ENCODE measurements around the gene NOP16. TPM values are rescaled to one million over a fixed set of nuclear protein-coding genes. Genes with fewer than 3 reads are reported as not detected.
A peak's percentile ranks its signal among the peaks of the same experiment; 100 is the strongest.

Gene NOP16, protein sequence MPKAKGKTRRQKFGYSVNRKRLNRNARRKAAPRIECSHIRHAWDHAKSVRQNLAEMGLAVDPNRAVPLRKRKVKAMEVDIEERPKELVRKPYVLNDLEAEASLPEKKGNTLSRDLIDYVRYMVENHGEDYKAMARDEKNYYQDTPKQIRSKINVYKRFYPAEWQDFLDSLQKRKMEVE
- 206 TPM for polyA plus RNA-seq (2012; ENCODE audit: insufficient read depth, insufficient read length, low read depth)

DNA sequence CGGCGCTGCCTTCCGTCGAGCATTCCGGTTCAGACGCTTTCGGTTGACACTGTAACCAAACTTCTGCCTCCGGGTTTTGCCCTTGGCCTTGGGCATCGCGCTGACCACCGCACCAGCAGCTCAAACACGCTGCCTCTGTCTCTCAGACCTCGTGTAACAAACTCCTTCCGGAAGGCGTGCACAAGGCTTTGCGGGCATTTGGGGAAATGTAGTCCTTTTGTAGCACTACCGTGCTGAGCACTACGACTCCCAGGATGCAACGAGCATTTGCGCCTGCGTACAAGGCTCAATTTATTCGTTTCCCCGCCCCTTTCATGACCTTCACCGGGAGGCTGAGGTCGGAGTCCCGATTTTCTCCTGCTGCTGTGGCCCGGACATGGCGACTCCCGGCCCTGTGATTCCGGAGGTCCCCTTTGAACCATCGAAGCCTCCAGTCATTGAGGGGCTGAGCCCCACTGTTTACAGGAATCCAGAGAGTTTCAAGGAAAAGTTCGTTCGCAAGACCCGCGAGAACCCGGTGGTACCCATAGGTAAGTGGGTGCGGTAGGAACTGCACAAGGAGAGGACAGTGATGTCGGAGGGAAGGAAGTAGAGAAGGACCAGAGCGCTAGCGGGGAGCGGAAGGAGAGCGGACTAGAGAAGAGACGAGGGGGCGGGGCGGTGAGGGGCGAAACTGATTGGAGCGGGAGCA, at the start of gene NOP16, which contains the start of gene HIGD2A:
TSS of gene NOP16 (minus strand) at position 155 of the 691 bp plus-strand sequence. CDS start at position 96, 59 bp downstream.
TSS of gene HIGD2A (plus strand) at position 308 of the 691 bp plus-strand sequence. CDS start at position 377, 69 bp downstream.
- peak; percentile 100 for DNase-seq
- Histone ChIP-seq H3K27me3 (no peaks in the 10 kb centered on the region), H3K36me3 (peaks cover 67% of the 10 kb centered on the region), H3K9me3 (no peaks in the 10 kb centered on the region), H3K4me3 (ENCODE audit: low read depth, low read length) (peak within 1 kb of the TSS; percentile 100), H3K4me1 (no peaks in the 10 kb centered on the region)
- TF ChIP-seq, protein P1, sequence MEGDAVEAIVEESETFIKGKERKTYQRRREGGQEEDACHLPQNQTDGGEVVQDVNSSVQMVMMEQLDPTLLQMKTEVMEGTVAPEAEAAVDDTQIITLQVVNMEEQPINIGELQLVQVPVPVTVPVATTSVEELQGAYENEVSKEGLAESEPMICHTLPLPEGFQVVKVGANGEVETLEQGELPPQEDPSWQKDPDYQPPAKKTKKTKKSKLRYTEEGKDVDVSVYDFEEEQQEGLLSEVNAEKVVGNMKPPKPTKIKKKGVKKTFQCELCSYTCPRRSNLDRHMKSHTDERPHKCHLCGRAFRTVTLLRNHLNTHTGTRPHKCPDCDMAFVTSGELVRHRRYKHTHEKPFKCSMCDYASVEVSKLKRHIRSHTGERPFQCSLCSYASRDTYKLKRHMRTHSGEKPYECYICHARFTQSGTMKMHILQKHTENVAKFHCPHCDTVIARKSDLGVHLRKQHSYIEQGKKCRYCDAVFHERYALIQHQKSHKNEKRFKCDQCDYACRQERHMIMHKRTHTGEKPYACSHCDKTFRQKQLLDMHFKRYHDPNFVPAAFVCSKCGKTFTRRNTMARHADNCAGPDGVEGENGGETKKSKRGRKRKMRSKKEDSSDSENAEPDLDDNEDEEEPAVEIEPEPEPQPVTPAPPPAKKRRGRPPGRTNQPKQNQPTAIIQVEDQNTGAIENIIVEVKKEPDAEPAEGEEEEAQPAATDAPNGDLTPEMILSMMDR (IDR thresholded peaks at IDR 0.05; ENCODE audit: low read depth, low read length) = no peak

DNA sequence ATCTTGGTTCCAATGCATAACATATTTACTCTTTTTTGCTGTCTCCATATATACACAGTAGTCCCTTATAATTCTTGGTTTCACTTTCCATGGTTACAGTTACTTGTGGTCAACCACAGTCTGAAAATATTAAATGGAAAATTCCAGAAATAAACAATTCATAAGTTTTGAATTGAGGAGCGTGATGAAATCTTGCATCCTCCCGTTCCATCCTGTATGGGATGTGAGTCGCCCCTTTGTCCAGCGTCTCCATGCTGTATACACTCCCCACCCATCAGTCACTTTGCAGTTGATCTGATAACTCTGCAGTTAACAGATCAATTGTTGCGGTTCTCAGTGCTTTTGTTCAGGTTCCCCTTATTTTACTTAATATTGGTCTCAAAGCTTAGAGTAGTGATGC, 48.3 kb upstream of the NOP16 start:
- Histone ChIP-seq H3K4me3 (ENCODE audit: low read depth, low read length) (peak overlapping the region; percentile 29), H3K4me1 (no peaks in the 10 kb centered on the region), H3K9me3 (no peaks in the 10 kb centered on the region), H3K27me3 (no peaks in the 10 kb centered on the region), H3K36me3 (no peaks in the 10 kb centered on the region)
- DNase-seq = no peak
- TF ChIP-seq, protein P1 (IDR thresholded peaks at IDR 0.05; ENCODE audit: low read depth, low read length) = no peak

DNA sequence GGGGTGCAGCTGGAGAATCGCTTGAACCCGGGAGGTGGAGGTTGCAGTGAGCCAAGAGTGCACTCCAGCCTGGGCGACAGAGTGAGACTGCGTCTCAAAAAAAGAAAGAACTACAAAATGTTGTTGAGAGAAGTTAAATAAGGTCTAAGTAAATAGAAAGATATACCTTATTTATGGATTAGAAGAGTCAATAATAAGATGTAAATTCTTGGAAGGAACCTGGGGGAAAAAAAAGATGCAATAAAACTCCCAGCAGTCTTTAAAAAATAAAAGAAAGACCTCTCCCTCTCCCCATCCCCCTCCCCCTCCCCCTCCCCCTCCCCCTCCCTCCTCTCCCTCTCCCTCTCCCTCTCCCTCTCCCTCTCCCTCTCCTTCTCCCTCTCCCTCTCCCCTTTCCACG, 44.3 kb upstream of the NOP16 start:
- DNase-seq = no peak
- H3K4me1 ChIP-seq = no peaks in the 10 kb centered on the region
- TF ChIP-seq, protein P1 (IDR thresholded peaks at IDR 0.05; ENCODE audit: low read depth, low read length) = no peak
- no peaks in the 10 kb centered on the region for H3K36me3 ChIP-seq
- no peak overlapping the region for H3K4me3 ChIP-seq (ENCODE audit: low read depth, low read length)
- H3K27me3 ChIP-seq = no peaks in the 10 kb centered on the region
- no peaks in the 10 kb centered on the region for H3K9me3 ChIP-seq

DNA sequence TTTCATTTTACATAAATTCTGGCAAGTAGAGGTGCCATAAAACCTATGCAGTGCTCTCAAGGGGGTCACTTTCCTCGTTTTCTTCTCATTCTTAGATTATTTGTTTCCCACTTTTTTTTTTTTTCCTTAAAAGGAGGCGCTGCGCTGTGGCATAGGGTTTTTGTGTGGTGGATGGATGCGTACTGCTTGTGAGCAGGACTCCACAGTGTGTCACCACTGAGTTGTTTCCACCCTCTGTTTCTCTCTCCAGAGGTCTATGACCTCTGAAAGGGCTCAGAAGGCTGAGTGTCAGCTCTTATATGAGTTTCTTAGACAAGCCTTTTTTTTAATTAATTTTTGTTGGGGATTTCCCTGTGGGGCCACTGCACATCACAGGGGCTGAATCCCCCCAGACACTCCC, 41.6 kb upstream of the NOP16 start:
- no peaks in the 10 kb centered on the region for H3K9me3 ChIP-seq
- H3K36me3 ChIP-seq = no peaks in the 10 kb centered on the region
- TF ChIP-seq, protein P1 (IDR thresholded peaks at IDR 0.05; ENCODE audit: low read depth, low read length) = peak; percentile 22; the same call in 1 of the 2 replicates
- no peak for DNase-seq
- H3K4me1 ChIP-seq = no peaks in the 10 kb centered on the region
- no peak overlapping the region for H3K4me3 ChIP-seq (ENCODE audit: low read depth, low read length)
- no peaks in the 10 kb centered on the region for H3K27me3 ChIP-seq

DNA sequence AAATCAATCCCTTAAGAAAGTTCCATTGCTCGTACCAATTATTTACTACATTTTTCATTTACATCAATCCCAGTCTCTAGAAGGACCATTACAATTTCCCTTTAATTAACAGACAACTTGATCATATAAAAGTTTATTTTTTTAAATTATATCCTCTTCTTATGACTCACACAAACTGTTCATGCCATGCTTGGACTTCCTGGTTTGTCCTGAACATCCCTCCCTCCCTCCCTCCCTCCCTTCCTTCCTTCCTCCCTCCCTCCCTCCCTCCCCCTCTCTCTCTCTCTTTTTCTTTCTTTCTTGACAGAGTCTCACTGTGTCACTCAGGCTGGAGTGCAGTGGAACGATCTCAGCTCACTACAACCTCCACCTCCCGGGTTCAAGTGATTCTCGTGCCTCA, 39.6 kb upstream of the NOP16 start:
- Histone ChIP-seq H3K36me3 (no peaks in the 10 kb centered on the region), H3K9me3 (no peaks in the 10 kb centered on the region), H3K4me3 (ENCODE audit: low read depth, low read length) (no peak overlapping the region), H3K27me3 (no peaks in the 10 kb centered on the region), H3K4me1 (no peaks in the 10 kb centered on the region)
- TF ChIP-seq, protein P1 (IDR thresholded peaks at IDR 0.05; ENCODE audit: low read depth, low read length) = no peak
- no peak for DNase-seq

DNA sequence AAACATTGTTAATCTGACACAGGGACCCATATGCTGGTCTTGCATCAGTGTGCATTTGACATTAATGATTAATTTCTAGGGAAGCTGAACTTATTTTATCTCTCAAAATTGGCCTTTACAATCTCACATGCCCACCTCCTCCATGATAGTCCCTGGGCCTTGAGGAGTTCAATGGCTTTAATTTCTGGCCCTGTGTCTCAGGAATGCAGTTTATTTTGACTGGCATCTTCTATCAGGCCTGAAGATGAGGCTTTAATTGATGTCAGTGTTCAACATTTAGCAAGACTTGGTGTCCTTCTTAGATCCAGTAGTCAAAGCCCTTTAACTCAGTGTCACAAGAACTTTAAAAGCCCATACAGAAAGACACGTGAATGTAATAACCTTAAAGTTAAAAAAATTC, 38.5 kb upstream of the NOP16 start:
- Histone ChIP-seq H3K36me3 (no peaks in the 10 kb centered on the region), H3K4me1 (no peaks in the 10 kb centered on the region), H3K4me3 (ENCODE audit: low read depth, low read length) (no peak overlapping the region), H3K9me3 (no peaks in the 10 kb centered on the region), H3K27me3 (no peaks in the 10 kb centered on the region)
- TF ChIP-seq, protein P1 (IDR thresholded peaks at IDR 0.05; ENCODE audit: low read depth, low read length) = no peak
- no peak for DNase-seq

All from BE2C (cell line).